GM23338 (cell line): ENCODE data around the gene RPL22. TPM values are rescaled to one million over a fixed set of nuclear protein-coding genes. Genes with fewer than 3 reads are reported as not detected.

Experiments
- ATAC-seq: fragments of 200-7000 bp; cut with Tn5 transposase; 3 replicates; pipeline ENCODE4 v1.9.1; 2020
- DNase-seq: peaks from one replicate; pipeline ENCODE4 v3.0.0-alpha.2; 2015; ENCODE audit warnings: low spot score
- H2AFZ ChIP-seq: fragments of 200-600 bp; sonication (generic); 2 replicates; pipeline ENCODE4 v1.8.0; 2016; ENCODE audit warnings: antibody characterized with exemption, mild to moderate bottlenecking, moderate library complexity
- H3F3A ChIP-seq: fragments of 200-600 bp; sonication (generic); replicated peaks from 2 replicates; pipeline ENCODE4 v1.8.0; 2017; ENCODE audit warnings: antibody characterized with exemption, mixed run types, low read depth
- H3K27ac ChIP-seq: fragments of 200-600 bp; sonication (generic); 2 replicates; pipeline ENCODE4 v1.6.1; 2016; ENCODE audit warnings: low read depth
- H3K27me3 ChIP-seq: fragments of 200-600 bp; sonication (generic); 2 replicates; pipeline ENCODE4 v1.8.0; 2016; ENCODE audit warnings: mild to moderate bottlenecking, mixed run types, moderate library complexity; ENCODE audit not compliant: insufficient read depth
- H3K36me3 ChIP-seq: fragments of 200-600 bp; sonication (generic); 2 replicates; pipeline ENCODE4 v1.8.0; 2016; ENCODE audit warnings: mild to moderate bottlenecking; ENCODE audit not compliant: insufficient read depth
- H3K4me1 ChIP-seq: fragments of 200-600 bp; sonication (generic); 2 replicates; pipeline ENCODE4 v1.8.0; 2016; ENCODE audit warnings: mild to moderate bottlenecking, moderate library complexity; ENCODE audit not compliant: insufficient read depth
- H3K4me2 ChIP-seq: fragments of 200-600 bp; sonication (generic); 2 replicates; pipeline ENCODE4 v1.7.1; 2017; ENCODE audit warnings: mixed run types
- H3K4me3 ChIP-seq: fragments of 200-600 bp; sonication (generic); 2 replicates; pipeline ENCODE4 v1.6.1; 2016; ENCODE audit warnings: mixed run types
- H3K79me2 ChIP-seq: fragments of 200-600 bp; sonication (generic); replicated peaks from 2 replicates; pipeline ENCODE4 v1.8.0; 2017; ENCODE audit warnings: mild to moderate bottlenecking; ENCODE audit not compliant: insufficient read depth
- H3K9me2 ChIP-seq: fragments of 200-600 bp; sonication (generic); 2 replicates; pipeline ENCODE4 v1.8.0; 2017; ENCODE audit not compliant: insufficient read depth
- H4K20me1 ChIP-seq: fragments of 200-600 bp; sonication (generic); replicated peaks from 2 replicates; pipeline ENCODE4 v1.8.0; 2017; ENCODE audit warnings: mild to moderate bottlenecking; ENCODE audit not compliant: insufficient read depth
- H3K27ac Mint-ChIP-seq: 2 replicates; pipeline ENCODE4 v1.8.0; 2020; ENCODE audit warnings: inconsistent platforms, mild to moderate bottlenecking, moderate library complexity, mixed read lengths
- H3K27me3 Mint-ChIP-seq: 3 replicates; pipeline ENCODE4 v1.8.0; 2022; ENCODE audit warnings: low read depth, mild to moderate bottlenecking, moderate library complexity, mixed read lengths, inconsistent platforms; ENCODE audit not compliant: insufficient read depth, poor library complexity
- H3K36me3 Mint-ChIP-seq: 3 replicates; pipeline ENCODE4 v1.8.0; 2021; ENCODE audit warnings: low read depth, mild to moderate bottlenecking, inconsistent platforms, moderate library complexity, mixed read lengths
- H3K4me1 Mint-ChIP-seq: 3 replicates; pipeline ENCODE4 v1.8.0; 2020; ENCODE audit warnings: mild to moderate bottlenecking, inconsistent platforms, mixed read lengths
- H3K4me3 Mint-ChIP-seq: 3 replicates; pipeline ENCODE4 v1.8.0; 2021; ENCODE audit warnings: moderate library complexity, mild to moderate bottlenecking, inconsistent platforms, mixed read lengths
- H3K9me3 Mint-ChIP-seq: 3 replicates; pipeline ENCODE4 v1.8.0; 2020; ENCODE audit warnings: moderate library complexity, mild to moderate bottlenecking, inconsistent platforms, mixed read lengths
- CTCF ChIP-seq, 2 experiments: fragments of 200-600 bp in 1 of 2; sonication (generic) in 1 of 2; conservative IDR thresholded peaks; 2 replicates each; pipeline versions ENCODE4 v1.5.1 to v1.6.1; 2016 to 2017; ENCODE audit warnings: antibody characterized with exemption in 2 of 2, low read depth in 2 of 2, mild to moderate bottlenecking in 2 of 2, moderate library complexity in 1 of 2
- POLR2AphosphoS5 ChIP-seq: IDR thresholded peaks from 2 replicates; pipeline ENCODE4 v1.6.1; 2016; ENCODE audit warnings: antibody characterized with exemption, low read depth
- REST ChIP-seq: IDR thresholded peaks from one replicate; pipeline ENCODE4 v1.6.1; 2018; ENCODE audit warnings: antibody characterized with exemption; ENCODE audit not compliant: unreplicated experiment
- STAT1 ChIP-seq: IDR thresholded peaks from one replicate; pipeline ENCODE4 v1.6.1; 2016; ENCODE audit warnings: antibody characterized with exemption; ENCODE audit not compliant: unreplicated experiment
- polyA plus RNA-seq: library from polyadenylated mRNA; unstranded; fragments of >200 nt; fragmentation: Nextera tagmentation; extraction: Ambion mirVana; gene quantifications from 2 replicates; pipeline ENCODE4 v1.2.1, GENCODE V29; 2016
- total RNA-seq: library from RNA; depleted of rRNA; stranded (reverse); fragments of >200 nt; shearing (Covaris generic); gene quantifications from 2 replicates; pipeline ENCODE4 v1.2.3, GENCODE V29; 2014

RPL22 gene
- total and polyA plus RNA-seq, 2 experiments from 2014 or later = 145 to 818 TPM

- TF ChIP-seq CTCF (conservative IDR thresholded peaks at IDR 0.05; ENCODE audit: low read depth in 2 of 2) = no peak
- TF ChIP-seq REST = no peak
These were observed 10.9 kb downstream of the RPL22 start (continued) for GRCh38 chr1:6188466-6188865.

GRCh38 chr1:6185635-6186382 is 13.6 kb downstream of the RPL22 start:
- Histone ChIP-seq H3K9me2 (no peaks in the 10 kb centered on the region), H4K20me1 (peaks cover 57% of the 10 kb centered on the region)
- H3K36me3 Mint-ChIP-seq = peaks cover 64% of the 10 kb centered on the region

More at GRCh38 chr1:6185635-6186382, 13.6 kb downstream of the RPL22 start:
- Mint-ChIP-seq H3K4me1 (peaks cover 54% of the 10 kb centered on the region), H3K4me3 (0 out of 3 replicates have a peak overlapping the region, but pooled peaks have one; percentile 21), H3K27me3 (peaks cover 26% of the 10 kb centered on the region), H3K9me3 (no peaks in the 10 kb centered on the region), H3K27ac (no peak overlapping the region)
- ATAC-seq (peak; percentile 5; the same call in 2 of the 3 replicates), DNase-seq (peak; percentile 80)
- Histone ChIP-seq H3K36me3 (peaks cover 35% of the 10 kb centered on the region), H2AFZ (no peak overlapping the region), H3K4me1 (peaks cover 45% of the 10 kb centered on the region), H3K27ac (peak overlapping the region; percentile 74), H3K4me2 (peak overlapping the region; percentile 49), H3K79me2 (peaks cover 47% of the 10 kb centered on the region), H3F3A (peaks cover 71% of the 10 kb centered on the region), H3K27me3 (peaks cover 24% of the 10 kb centered on the region), H3K4me3 (peak overlapping the region; percentile 35; the same call in 1 of the 2 replicates)
- TF ChIP-seq CTCF (conservative IDR thresholded peaks at IDR 0.05; ENCODE audit: low read depth in 2 of 2) = peak; percentile 70 to 93
- peak; percentile 12; the same call in 1 of the 2 replicates for TF ChIP-seq POLR2AphosphoS5
- no peak for TF ChIP-seq STAT1
